Spleen (tissue), 11 donors: ENCODE data around the gene FAM237B. TPM values are rescaled to one million over a fixed set of nuclear protein-coding genes. Genes with fewer than 3 reads are reported as not detected.
"Not testable (repeated sequence)": the region's sequence is repeated elsewhere in the genome, so short reads cannot be mapped to it uniquely, and the experiment has no call there.

Experiments
- DNase-seq: peaks from one replicate; pipeline ENCODE4 v3.0.0-alpha.2; 2020
- H3K27ac ChIP-seq, 8 donors: fragments of 200-600 bp; sonication (generic) in 7 of 8; 1 replicate in 4 of 8; 2 replicates in 4 of 8; pipeline versions ENCODE4 v1.5.0 to v1.8.0; 2016 to 2021; ENCODE audit warnings: inconsistent platforms in 4 of 8, mild to moderate bottlenecking in 4 of 8, moderate library complexity in 1 of 8
- H3K27me3 ChIP-seq, 7 donors: fragments of 200-600 bp; sonication (generic) in 6 of 7; replicated peaks in 1 of 7; 1 replicate in 4 of 7; 2 replicates in 3 of 7; pipeline versions ENCODE4 v1.5.0 to v1.8.0; 2016 to 2021; ENCODE audit warnings: inconsistent platforms in 3 of 7, mild to moderate bottlenecking in 1 of 7
- H3K36me3 ChIP-seq, 6 donors: fragments of 200-600 bp; sonication (generic) in 5 of 6; 1 replicate in 4 of 6; 2 replicates in 2 of 6; pipeline versions ENCODE4 v1.5.0 to v1.8.0; 2016 to 2021; ENCODE audit warnings: inconsistent platforms in 2 of 6
- H3K4me1 ChIP-seq, 6 donors: fragments of 200-600 bp; sonication (generic) in 5 of 6; 1 replicate in 3 of 6; 2 replicates in 3 of 6; pipeline versions ENCODE4 v1.5.0 to v1.8.0; 2016 to 2021; ENCODE audit warnings: inconsistent platforms in 3 of 6
- H3K4me3 ChIP-seq, 8 donors: fragments of 200-600 bp; sonication (generic) in 7 of 8; 1 replicate in 4 of 8; 2 replicates in 4 of 8; pipeline versions ENCODE4 v1.5.0 to v1.8.0; 2016 to 2021; ENCODE audit warnings: inconsistent platforms in 4 of 8, mild to moderate bottlenecking in 4 of 8, moderate library complexity in 2 of 8
- H3K9me3 ChIP-seq, 8 donors: fragments of 200-600 bp; sonication (generic) in 7 of 8; 1 replicate in 4 of 8; 2 replicates in 4 of 8; pipeline versions ENCODE4 v1.5.0 to v1.8.0; 2016 to 2021; ENCODE audit warnings: inconsistent platforms in 4 of 8
- POLR2A ChIP-seq, 3 donors: fragments of 450-650 bp; IDR thresholded peaks; one replicate each; pipeline ENCODE4 v1.5.1; 2017; ENCODE audit warnings: antibody characterized with exemption in 3 of 3, mild to moderate bottlenecking in 1 of 3
- POLR2AphosphoS5 ChIP-seq, 3 donors: sonication (generic); formaldehyde crosslinking; IDR thresholded peaks; one replicate each; pipeline ENCODE4 v1.5.1; 2017; ENCODE audit warnings: antibody characterized with exemption in 3 of 3
- whole genome bisulfite sequencing, 5 donors: extraction: QIAGEN DNeasy Blood & Tissue Kit in 3 of 5; methylation state at CpG; one replicate each; pipeline versions ENCODE4 v1.1.5 to v1.1.7; 2013 to 2018; 5-methylcytosine and 5-hydroxymethylcytosine counted together
- intact Hi-C: fragments of 100-400 bp; cut with DNase I; formaldehyde crosslinking; loops from one replicate; pipeline ENCODE4 v1.15.0; 2023; ENCODE audit warnings: low total_unique reads
- polyA plus RNA-seq, 3 donors: library from polyadenylated mRNA; stranded (reverse); fragments of 200-250 nt; gene quantifications; one replicate each; pipeline ENCODE4 v1.2.1, GENCODE V29; 2013
- total RNA-seq, 7 donors: library from RNA; depleted of rRNA in 3 of 7; stranded (reverse); fragments of >200 nt in 3 of 7; fragmentation: NEBNext Ultra II Directional in 4 of 7; extraction: Animal tissue kit (Norgen Biotek cat#: 25700) in 4 of 7; gene quantifications; one replicate each; pipeline versions ENCODE4 v1.1.0 to v1.2.1, GENCODE V29; 2016 to 2021
- TF ChIP-seq, protein P1 (sequence below), 11 experiments: fragments of 200-600 bp in 7 of 11; fragments of 450-650 bp in 4 of 11; sonication (generic) in 4 of 11; IDR thresholded peaks in 8 of 11; conservative IDR thresholded peaks in 3 of 11; 1 replicate in 7 of 11; 2 replicates in 4 of 11; pipeline versions ENCODE4 v1.4.0 to v1.8.0; 2016 to 2021; ENCODE audit warnings: antibody characterized with exemption in 11 of 11, inconsistent platforms in 4 of 11, mild to moderate bottlenecking in 1 of 11
- donor health status: healthy with polysubstance abuse.
- donor health status: DM: no; HTN: no; CAD: no; lungs with moderate emphysema.
- donor health status: DM: no; HTN: no; CAD: no.
- donor health status: Bipolar disorder and iron deficiency.
- donor health status: healthy.
- donor health status: DM: no; HTN: no; CAD: no.
- donor health status: DM: yes; HTN: yes; CAD: no.

Gene FAM237B
- total and polyA plus RNA-seq, 10 donors = not detected

DNA sequence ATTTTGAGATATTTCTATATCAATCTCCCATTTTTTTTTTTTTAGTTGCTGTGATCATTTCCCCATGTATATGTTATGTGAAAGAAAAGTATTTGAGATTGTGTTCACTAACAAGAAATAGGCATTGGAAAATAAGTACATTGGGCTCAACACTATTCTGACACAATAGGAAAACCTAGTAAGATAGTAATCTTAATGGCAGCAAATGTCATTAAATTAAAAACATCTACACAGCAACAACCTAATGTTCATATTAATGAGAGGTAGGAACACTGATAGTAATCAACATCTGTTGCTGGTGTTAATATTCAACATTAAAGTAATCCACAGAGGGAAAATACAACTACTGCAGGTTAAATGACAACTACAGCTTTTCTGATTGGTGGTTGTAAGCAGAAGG lies 23.9 kb upstream of the FAM237B start:
- Histone ChIP-seq H3K4me3 (peak overlapping the region in 1 of 8 donors; percentile 81), H3K27me3 (no peaks in the 10 kb centered on the region), H3K4me1 (peaks cover 0 to 35% (median 21%) of the 10 kb centered on the region in 6 donors), H3K36me3 (no peaks in the 10 kb centered on the region), H3K27ac (peak overlapping the region in 4 of 8 donors; percentile 89 to 94 (median 92)), H3K9me3 (no peaks in the 10 kb centered on the region)
- TF ChIP-seq POLR2AphosphoS5 (IDR thresholded peaks at IDR 0.05) = no peak
- TF ChIP-seq, protein P1, sequence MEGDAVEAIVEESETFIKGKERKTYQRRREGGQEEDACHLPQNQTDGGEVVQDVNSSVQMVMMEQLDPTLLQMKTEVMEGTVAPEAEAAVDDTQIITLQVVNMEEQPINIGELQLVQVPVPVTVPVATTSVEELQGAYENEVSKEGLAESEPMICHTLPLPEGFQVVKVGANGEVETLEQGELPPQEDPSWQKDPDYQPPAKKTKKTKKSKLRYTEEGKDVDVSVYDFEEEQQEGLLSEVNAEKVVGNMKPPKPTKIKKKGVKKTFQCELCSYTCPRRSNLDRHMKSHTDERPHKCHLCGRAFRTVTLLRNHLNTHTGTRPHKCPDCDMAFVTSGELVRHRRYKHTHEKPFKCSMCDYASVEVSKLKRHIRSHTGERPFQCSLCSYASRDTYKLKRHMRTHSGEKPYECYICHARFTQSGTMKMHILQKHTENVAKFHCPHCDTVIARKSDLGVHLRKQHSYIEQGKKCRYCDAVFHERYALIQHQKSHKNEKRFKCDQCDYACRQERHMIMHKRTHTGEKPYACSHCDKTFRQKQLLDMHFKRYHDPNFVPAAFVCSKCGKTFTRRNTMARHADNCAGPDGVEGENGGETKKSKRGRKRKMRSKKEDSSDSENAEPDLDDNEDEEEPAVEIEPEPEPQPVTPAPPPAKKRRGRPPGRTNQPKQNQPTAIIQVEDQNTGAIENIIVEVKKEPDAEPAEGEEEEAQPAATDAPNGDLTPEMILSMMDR (IDR thresholded peaks at IDR 0.05 in 8 of 11, conservative IDR thresholded peaks at IDR 0.05 in 3 of 11) = no peak
- TF ChIP-seq POLR2A (IDR thresholded peaks at IDR 0.05) = no peak
- intact Hi-C loops = no loop called here
- DNase-seq = no peak

DNA sequence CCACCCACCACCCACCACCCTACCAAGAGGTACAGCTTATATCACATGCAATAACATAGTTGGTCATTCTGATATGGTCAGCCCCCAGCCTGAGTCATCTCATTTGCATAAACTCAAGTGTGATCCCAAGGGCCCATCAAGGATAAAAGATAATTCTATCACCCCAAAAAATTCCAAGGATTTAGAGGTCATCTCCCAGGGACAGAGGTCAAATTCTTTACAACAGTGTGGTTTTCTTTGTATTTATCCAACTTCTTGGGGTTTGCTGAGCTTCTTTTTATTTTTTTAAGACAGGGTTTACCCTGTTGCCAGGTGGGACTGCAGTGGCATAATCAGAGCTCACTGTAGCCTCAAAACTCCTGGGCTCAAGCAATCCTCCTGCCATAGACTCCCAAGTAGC lies 16.0 kb upstream of the FAM237B start:
- TF ChIP-seq POLR2A (IDR thresholded peaks at IDR 0.05) (no peak), POLR2AphosphoS5 (IDR thresholded peaks at IDR 0.05) (no peak)
- TF ChIP-seq, protein P1 (IDR thresholded peaks at IDR 0.05 in 8 of 11, conservative IDR thresholded peaks at IDR 0.05 in 3 of 11) = no peak
- no peaks in the 10 kb centered on the region for H3K36me3 ChIP-seq
- no peak for DNase-seq
- peaks cover 0 to 8% (median 3%) of the 10 kb centered on the region in 8 donors for H3K9me3 ChIP-seq
- intact Hi-C loops = no loop called here
- no peak overlapping the region for H3K27ac ChIP-seq
- H3K27me3 ChIP-seq = no peaks in the 10 kb centered on the region
- no peak overlapping the region for H3K4me3 ChIP-seq
- no peaks in the 10 kb centered on the region for H3K4me1 ChIP-seq

DNA sequence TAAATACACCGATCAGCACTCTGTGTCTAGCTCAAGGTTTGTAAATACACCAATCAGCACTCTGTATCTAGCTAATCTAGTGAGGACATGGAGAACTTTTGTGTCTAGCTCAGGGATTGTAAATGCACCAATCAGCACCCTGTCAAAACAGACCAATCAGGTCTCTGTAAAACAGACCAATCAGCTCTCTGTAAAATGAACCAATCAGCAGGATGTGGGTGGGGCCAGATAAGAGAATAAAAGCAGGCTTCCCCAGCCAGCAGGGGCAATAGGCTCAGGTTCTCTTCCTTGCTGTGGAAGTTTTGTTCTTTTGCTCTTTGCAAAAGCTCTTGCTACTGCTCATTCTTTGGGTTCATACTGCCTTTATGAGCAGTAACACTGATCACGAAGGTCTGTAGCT lies 13.8 kb upstream of the FAM237B start:
- intact Hi-C loops, H3K4me1 ChIP-seq, H3K36me3 ChIP-seq, H3K27ac ChIP-seq, H3K27me3 ChIP-seq, H3K9me3 ChIP-seq, H3K4me3 ChIP-seq, DNase-seq: not testable (repeated sequence)
- WGBS, 5 donors = 80 to 87% (median 84%) methylated on average over 2 of the region's 2 CpGs

DNA sequence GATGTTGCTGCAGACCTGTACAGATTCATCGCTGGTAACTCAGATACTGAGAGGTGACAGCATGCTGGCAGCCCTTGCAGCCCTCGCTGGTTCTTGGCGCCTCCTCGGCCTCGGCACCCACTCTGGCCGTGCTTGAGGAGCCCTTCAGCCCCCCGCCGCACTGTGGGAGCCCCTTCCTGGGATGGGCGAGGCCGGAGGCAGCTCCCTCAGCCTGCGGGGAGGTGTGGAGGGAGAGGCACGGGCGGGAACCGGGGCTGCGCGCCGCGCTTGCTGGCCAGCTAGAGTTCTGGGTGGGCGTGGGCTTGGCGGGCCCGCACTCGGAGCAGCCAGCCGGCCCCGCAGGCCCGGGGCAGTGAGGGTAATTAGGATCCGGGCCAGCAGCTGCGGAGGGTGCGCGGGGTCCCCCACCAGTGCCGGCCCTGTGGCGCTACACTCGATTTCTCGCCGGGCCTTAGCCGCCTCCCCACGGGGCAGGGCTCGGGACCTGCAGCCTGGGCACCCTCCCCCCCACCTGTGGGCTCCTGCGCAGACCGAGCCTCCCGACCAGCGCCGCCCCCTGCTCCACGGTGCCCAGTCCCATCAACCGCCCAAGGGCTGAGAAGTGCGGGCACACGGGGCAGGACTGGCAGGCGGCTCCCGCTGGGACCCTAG lies 13.2 kb upstream of the FAM237B start:
- intact Hi-C loops = no loop called here
- Histone ChIP-seq H3K36me3 (no peaks in the 10 kb centered on the region), H3K4me3 (no peak overlapping the region), H3K27me3 (no peaks in the 10 kb centered on the region), H3K4me1 (no peaks in the 10 kb centered on the region), H3K9me3 (peaks cover 0 to 8% (median 3%) of the 10 kb centered on the region in 8 donors), H3K27ac (no peak overlapping the region)
- WGBS, 5 donors = 94 to 96% (median 95%) methylated on average over 19 to 48 of the region's 48 CpGs
- TF ChIP-seq, protein P1 (IDR thresholded peaks at IDR 0.05 in 8 of 11, conservative IDR thresholded peaks at IDR 0.05 in 3 of 11) = no peak
- TF ChIP-seq POLR2A (IDR thresholded peaks at IDR 0.05) = no peak
- no peak for DNase-seq

DNA sequence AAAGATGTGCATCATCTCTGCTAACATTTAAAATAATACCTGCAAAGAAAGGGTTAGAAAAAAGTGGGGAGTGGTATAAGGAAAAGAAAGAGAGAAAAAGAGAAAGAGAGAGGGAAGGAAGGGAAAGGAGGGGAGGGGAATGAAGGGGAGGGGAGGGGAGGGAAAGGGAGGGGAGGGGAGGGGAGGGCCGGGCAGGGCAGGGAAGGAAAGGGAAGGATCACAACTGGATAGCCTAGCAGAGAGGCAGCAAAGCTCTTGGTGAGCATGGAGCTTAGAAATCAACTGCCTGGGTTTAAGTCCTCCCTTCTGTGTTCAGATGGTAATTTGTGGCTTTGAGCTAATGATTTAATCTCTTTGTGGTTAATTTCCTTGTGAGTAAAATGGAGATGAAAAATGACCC lies 5.4 kb upstream of the FAM237B start:
- Histone ChIP-seq H3K9me3 (no peaks in the 10 kb centered on the region), H3K27me3 (peaks cover 0 to 36% (median 10%) of the 10 kb centered on the region in 7 donors), H3K4me1 (peaks cover 0 to 1% (median under 1%) of the 10 kb centered on the region in 6 donors), H3K36me3 (no peaks in the 10 kb centered on the region), H3K27ac (no peak overlapping the region), H3K4me3 (no peak overlapping the region)
- intact Hi-C loops = no loop called here
- TF ChIP-seq POLR2AphosphoS5 (IDR thresholded peaks at IDR 0.05) = no peak
- TF ChIP-seq, protein P1 (IDR thresholded peaks at IDR 0.05 in 8 of 11, conservative IDR thresholded peaks at IDR 0.05 in 3 of 11) = no peak
- TF ChIP-seq POLR2A (IDR thresholded peaks at IDR 0.05) = no peak
- WGBS, 5 donors = 0 to 21% (median 10%) methylated on average over 1 of the region's 1 CpG
- DNase-seq = no peak
